ACHN (cell line): ENCODE measurements around the gene ZNF385C.

ENCODE experiments used
- DNase-seq: peaks from one replicate; pipeline ENCODE4 v3.0.0-alpha.2; 2015
- in situ Hi-C: cut with HindIII; loops from 2 replicates; pipeline ENCODE4 v1.10.0; 2017; ENCODE audit warnings: low sequenced_read_pairs, low pct_ligation_motif_present, low pct_unique_long_range_greater_than_20kb

Gene ZNF385C

DNA sequence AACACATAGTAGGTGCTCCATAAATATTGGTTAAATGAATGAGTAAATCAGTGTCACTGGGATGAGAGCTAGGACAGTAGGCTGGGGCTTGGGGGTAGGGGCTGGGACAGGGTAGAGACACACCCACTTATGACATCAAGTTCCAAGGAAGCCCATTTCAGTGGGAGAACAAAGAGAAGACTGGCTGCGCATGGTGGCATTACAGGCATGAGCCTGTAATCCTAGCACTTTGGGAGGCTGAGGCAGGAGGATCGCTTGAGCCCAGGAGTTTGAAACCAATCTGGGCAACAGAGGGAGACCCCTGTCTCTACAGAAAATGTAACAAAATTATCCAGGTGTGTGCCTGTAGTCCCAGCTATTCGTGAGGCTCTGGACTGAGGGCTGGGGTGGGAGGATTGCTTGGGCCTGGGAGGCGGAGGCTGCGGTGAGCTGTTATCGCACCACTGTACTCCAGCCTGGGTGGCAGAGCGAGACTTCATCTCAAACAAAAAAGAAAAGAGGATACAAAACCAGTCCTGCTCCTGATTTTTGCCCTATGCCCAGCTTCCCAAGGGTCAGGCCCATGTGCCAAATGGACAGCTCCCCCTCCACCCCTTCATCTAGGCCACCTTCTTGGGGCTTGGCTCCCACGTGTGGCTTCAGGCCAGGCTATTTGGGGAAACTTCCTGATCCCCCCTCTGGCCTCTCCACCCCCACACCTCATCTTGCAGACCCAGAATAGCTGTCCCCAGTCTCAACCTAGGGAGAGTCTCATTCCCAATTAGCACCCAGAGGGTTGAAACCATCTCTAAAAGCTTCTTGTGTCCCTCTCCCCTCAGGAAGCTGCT is 7.1 kb downstream of the ZNF385C start:
- in situ Hi-C loops: no loop called here
- DNase-seq: no peak

DNA sequence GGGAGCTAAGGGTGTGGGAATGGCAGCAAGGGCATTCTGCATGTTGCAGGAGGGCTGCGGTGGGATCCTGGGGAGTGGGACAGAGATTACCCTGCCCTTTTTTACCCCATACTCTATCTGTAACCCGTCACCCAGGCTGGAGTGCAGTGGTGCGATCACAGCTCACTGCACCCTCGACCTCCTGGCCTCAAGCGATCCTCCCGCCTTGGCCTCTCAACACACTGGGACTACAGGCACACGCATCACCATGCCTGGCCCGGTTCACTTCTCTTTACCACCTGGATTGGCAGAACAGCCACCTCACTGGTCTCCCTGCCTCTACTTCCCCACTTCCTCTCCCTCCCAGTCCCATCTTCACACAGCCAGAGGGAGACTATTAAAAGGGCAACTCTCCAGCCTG is 9.5 kb downstream of the ZNF385C start:
- in situ Hi-C loops: no loop called here
- DNase-seq: no peak

DNA sequence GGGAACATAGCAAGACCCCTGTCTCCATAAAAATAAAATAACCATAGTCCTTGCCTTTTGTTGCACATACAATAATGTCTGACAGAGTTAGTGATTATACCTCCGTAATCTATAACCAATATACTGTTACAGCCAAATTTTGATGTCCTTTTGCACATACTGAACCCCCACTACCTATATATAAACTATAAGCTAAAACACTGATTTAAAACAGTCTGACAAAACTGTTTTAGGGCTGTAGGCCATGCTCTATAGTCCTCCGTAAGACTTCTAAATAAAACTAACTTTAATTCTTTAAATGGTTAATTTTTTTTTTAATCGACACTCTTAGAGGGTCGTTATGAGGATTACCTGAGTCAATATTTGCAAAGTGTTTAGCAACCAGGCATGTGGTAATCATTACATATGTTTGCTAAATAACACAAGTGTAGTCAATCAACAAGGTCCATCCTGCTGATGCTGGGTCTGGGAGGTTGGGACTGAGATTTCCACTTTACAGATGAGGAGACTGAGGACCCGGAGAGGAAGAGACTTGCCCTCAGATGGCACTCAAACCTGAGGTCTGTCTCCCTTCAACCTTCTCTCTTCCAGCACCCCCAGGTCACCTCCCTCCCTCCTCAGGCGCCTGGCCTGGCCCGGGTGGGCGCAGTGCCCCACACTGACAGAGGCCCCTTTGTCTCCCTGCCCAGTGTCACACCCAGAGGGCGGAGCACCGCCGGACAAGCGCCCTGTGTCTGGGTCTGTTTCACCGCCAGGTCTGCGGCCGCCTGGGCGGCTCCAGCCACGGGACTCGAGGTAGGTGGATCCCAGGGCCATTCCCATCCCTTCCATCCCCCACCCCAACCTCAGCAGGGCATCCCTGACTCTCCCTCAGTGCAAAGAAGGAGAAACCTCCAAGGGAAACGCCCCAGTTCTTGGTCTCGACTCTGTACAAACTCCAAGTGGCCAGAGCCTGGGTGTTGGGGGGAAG is 10.3 kb downstream of the ZNF385C start:
- in situ Hi-C loops: no loop called here
- no peak for DNase-seq

DNA sequence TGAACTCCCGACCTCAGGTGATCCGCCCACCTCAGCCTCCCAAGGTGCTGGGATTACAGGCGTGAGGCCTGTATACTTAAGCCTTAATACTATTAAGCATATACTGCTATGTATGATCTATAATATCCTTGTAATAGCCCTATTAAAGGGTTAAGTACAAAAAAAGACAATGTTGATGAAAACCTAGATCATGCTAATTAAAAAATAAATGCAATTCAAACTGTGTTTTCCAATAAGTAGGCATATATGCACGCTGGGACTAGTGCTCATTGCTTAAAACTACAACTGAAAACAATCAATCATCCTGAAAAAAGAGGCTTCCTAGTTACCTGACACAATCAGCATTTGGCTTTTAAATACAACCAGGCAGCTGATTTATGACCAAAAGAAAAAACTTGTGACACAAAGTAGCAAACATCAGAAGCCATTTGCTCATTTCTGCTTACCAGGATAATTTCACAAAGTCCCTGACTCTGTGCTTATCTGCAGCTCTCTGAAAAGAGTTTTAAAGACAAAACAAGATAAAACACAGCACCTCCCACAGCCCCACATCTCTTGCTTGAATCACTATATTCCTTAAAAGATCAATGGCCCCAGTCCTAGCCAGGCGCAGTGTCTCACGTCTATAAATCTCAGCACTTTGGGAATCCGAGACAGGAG is 11.1 kb downstream of the ZNF385C start:
- in situ Hi-C loops: no loop called here
- no peak for DNase-seq

DNA sequence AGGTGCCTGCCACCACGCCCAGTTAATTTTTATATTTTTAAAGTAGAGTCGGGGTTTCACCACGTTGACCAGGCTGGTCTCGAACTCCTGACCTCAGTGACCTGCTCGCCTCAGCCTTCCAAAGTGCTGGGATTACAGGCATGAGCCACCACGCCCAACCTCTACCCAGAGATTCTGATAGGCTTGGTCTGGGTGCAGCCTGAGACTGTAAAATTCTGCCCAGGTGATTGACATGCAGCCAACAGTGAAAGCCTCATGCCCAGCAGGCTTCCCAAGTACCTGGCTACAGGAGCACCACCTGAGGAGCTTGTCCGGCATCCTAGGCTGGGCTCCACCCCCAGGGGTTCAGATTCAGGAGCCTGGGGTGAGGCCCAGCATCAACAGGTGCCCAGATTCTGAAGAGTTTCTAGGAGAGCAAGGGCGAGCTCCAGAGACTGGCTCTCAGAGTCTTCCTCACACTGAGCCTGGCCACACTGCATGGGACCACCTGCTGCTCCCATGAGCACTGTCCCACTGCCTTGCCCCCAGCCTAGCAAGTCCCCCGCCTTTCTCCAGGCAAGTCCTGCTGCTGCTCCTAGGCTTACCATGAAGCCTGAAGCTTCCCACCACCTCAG is 16.6 kb downstream of the ZNF385C start:
- in situ Hi-C loops: no loop called here
- DNase-seq: no peak

DNA sequence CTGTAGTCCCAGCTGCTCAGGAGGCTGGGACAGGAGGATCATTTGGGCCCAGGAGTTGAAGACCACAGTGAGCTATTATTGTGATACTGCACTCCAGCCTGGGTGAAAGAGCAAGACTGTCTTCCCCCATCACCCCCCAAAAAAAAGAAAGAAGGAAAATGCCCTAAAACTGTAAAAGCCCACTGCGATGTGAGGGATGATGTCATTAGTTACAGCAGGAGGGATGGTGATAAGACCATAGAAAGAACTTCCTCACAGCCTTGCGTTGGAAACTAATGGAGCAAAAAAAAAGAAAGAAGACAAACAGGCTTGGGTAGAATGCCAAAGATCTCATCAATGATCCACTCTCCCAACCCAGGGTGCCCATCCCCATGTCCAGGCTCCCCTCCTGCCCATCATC is 18.7 kb downstream of the ZNF385C start:
- no peak for DNase-seq
- in situ Hi-C loops: no loop called here

DNA sequence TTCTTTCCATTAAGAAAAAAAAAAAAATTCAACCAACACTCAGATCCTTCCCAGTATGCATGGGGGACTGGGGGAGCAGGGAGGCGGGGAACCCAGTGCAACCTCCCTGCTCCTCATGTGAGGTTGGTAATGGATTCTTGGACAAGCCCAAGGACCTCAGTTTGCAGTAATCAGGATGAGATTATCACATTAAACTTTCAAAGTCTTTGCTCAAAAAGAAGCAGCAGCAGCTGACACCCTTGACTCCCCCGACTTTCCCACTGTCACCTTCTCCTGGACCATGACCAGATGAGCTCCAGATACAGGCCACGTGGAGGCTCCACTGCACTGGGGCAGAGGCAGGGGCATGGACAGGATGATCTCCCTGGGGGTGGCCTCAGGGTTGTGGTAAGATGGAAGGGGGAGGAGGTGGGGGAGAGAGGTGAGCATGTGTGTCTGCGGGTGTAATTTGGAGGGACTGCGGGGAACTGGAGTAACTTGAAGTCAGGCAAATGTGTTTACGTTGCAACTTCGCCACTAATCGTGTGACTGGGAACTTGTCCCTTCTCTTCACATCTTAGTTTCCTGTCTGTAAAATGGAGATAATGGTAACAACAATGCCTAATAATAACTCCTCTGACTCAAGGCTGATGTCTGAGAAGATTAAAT is 19.8 kb downstream of the ZNF385C start:
- in situ Hi-C loops: no loop called here

DNA sequence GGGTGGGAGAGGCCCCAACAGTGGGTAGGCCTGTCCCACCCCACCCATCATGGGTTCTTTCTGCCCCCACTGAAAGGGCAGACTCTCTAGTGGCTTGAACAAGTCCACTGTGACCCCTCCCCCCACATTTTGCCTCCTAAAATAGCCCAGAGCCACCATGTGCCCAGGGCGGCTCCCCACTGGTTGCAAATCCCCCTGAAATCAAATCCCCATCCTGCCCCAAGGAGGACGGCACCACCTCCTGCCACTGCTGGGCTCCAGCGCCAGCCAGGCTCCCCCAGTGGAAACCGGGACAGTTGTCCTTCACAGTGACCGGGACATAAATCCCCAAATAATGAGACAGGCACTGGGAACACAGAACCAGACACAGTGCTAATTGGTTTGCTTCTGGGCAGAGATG is 20.5 kb downstream of the ZNF385C start:
- in situ Hi-C loops: no loop called here
- no peak for DNase-seq

More for the DNA sequence above, 19.8 kb downstream of the ZNF385C start:
- DNase-seq: no peak

DNA sequence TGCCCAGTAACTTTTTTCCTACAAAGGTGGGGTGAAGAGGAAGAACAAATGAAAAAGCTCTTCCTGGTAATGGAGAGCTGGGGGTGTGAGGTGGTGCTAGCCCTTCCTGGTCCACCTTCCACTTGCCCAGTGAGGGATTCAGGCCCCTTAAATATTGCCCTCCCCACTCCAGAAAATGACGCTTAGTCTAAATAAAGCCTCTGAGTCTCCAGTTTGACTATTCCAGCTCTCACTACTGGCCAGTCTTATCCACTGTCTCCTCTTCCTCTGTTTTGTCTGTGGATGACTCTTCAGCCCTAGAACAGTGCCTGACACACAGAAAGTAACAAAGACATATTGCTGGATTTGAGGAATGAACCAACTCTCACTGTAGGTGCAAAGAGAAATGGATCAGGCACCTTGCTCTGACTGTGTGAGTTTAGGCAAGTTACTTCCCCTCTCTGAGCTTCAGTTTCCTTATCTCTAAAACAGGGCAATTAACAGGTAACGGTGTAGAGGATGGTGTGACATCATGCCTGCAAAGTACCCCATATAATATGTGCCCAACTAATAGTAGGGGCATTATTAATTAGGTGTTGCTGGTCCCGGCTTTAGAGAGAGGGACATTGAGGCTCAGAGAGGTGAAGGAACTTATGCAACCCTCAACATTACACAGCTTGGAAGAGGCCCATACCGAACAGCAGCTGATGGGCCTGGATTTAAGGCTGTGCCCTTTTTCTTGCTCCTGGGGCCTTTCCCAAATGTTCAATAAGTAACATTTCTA is 21.3 kb downstream of the ZNF385C start:
- in situ Hi-C loops: no loop called here

DNA sequence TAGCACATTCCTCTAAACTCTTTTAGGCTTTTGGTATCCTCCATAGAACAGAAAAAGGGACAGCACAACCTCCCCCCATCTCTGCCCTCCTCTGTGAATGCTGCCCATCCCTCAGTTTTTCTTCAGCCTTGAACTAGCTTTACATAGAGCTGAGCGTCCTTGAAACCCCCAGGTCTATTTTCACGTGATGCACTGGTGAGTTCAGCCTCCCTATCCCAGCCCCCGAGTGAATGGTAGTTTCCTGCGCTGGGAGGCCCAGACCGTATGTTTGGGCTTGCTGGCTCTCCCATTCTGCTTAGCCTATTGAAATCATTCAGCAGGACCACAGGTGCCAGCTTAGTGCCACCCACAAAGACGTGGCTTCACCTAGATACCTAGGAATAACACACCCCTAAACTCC is 22.5 kb downstream of the ZNF385C start:
- no peak for DNase-seq
- in situ Hi-C loops: no loop called here

More for the DNA sequence above, 21.3 kb downstream of the ZNF385C start:
- DNase-seq: no peak

DNA sequence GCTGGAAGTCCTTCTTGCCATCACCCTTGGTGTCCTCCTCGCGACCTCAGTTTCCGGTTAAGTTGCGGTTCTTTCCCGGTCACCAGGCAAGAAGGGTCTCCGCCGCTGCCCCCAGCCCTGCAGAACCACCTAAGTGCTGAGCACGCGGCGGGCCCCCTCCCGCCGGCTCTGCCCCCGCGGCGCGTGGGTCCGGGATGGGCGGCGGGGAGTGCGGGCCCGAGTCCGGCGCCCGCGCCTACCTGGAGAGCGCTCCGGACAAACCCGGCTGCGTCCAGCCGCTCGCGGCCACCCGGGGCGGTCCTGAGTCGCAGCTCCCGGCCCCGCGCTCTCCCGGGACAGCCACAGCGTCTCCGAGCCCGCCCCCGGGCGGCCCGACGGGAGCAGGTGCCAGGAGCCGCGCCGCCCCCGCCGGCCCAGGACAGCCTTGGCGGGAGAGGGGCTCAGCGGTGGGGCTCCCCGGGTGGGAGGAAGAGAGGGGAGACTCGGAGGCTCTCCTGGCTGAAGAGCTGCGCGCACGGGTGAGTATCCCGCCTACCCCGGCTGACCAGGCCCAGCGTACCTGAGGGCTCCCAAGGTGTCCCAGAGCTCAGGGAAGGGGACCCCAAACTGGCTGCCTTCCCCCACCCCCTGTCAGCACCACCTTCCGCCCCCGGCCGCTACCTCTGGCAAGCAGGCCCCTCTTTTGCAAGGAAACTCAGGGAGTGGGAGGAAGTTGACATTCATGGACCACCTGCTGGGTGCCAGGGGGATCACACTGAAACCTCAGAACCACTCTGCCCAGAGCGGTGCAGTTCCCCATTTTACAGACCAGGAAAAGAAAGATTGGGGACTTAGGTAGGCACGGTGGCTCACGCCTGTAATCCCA is 25.7 kb downstream of the ZNF385C start:
- in situ Hi-C loops: no loop called here

DNA sequence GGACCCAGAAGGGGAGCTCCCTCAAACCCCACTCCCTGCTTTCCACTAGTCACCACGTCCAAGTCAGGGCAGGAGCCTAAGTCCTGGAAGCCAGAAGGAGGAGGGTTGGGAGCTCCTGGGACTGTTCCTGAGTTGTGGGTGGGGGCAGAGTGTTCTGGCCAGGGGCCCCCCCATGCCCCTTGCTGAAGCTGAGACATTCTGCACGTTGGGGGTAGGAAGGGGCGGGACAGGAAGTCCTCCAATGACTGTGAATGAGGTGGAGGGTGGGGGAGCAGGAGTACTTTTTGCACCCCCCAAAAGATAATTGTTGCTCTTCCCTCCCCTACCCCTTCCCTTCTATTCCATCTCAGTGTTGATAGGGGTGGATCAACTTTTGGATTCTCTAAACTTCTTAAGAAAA is 26.5 kb downstream of the ZNF385C start:
- in situ Hi-C loops: no loop called here
- DNase-seq: no peak

More for the DNA sequence above, 25.7 kb downstream of the ZNF385C start:
- peak; percentile 18 for DNase-seq

DNA sequence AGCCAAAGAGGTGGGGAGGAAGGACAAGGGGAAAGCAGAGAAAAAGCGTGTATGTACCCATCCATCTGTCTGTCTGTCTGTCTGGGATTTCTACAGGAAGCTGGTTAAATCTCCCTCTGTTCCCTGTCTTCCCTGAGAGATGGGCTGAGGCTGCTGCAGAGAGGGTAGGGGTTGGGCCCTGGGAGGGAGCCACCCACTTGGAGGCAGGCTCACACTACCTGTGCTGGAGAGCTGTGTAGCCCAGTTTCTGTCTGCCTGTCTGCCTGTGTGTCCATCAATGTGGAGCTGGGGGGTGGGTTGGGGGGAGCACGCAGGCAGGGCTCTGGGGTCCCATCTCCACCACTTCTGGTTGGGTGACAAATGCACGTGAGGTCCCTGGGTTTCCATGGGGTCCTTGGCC is 29.3 kb downstream of the ZNF385C start:
- DNase-seq: no peak
- in situ Hi-C loops: no loop called here

DNA sequence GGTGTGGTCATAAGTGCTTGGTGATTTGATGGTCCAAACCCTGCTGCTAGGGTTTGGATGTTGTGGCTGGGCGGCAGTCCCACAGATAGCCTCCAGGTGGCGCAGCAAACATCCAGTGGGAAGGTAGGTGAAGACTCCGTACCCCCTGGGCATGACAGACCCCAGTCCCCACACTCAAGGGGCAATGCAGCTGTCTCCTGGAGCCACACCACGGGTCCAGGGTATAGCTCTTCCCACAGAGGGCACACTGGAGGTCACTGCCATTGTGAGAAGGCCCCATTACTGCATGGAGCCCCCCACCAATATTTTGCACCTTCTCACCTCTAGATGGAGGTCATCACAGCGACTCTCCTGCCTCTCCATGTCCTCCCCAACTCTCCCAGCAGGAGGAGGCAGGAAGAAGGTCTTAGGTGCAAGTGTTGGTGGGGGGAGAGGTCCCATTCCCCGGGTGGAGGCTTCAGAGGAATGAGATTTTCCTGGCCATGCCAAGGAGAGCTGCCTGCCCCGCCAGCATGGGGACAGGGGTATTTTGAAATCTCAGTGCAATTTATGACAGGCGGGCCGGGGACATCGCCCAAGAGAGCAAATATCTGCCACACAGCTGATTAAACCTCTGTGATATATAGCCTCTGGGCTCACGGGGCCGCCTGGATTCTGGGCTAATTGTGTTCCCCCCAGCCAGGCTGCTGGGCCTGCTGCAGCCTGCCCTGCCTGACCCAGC is 30.7 kb downstream of the ZNF385C start:
- DNase-seq: peak; percentile 56
- in situ Hi-C loops: no loop called here

DNA sequence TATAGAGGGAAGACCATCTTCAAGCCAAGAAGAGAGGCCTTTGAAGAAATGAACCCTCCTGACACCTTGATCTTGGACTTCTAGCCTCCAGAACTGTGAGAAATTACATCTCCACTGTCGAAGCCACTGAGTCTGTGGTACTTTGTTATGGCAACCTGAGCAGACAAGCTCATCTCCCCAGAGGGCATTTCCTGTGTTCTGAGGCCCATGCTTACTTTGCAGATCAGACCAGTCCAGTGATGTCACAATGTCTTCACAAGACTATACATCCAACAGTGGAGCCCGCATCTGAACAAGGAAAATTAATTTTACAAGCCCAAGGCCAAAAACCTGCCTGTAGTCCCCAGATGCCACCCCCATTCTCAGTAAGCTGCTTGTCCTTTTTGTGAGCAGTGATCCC is 33.1 kb downstream of the ZNF385C start:
- DNase-seq: no peak
- in situ Hi-C loops: no loop called here

DNA sequence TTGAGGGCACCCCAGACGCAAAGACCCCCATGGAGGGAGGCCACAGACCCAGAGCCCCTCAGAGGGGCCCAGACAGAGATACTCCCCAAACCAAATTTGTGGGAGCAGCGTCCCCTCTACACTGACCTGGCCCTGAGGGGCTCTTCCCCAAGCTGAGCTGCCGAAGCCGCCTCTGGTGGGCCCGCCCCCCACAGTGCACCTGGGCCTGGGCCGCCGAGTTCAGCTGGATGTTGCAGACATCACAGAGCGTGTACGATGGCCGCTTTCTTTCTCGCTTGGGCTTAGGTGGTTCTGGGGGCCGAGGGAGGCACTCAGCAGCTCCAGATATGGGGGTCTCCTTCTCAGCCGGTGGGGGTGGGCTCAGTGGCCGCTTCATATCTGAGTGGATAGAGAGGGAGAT is 35.6 kb downstream of the ZNF385C start:
- no peak for DNase-seq
- in situ Hi-C loops: no loop called here
